ENCODE data around the gene TCERG1L.
"Not testable (repeated sequence)": the region's sequence is repeated elsewhere in the genome, so short reads cannot be mapped to it uniquely, and the experiment has no call there.

TCERG1L gene

DNA sequence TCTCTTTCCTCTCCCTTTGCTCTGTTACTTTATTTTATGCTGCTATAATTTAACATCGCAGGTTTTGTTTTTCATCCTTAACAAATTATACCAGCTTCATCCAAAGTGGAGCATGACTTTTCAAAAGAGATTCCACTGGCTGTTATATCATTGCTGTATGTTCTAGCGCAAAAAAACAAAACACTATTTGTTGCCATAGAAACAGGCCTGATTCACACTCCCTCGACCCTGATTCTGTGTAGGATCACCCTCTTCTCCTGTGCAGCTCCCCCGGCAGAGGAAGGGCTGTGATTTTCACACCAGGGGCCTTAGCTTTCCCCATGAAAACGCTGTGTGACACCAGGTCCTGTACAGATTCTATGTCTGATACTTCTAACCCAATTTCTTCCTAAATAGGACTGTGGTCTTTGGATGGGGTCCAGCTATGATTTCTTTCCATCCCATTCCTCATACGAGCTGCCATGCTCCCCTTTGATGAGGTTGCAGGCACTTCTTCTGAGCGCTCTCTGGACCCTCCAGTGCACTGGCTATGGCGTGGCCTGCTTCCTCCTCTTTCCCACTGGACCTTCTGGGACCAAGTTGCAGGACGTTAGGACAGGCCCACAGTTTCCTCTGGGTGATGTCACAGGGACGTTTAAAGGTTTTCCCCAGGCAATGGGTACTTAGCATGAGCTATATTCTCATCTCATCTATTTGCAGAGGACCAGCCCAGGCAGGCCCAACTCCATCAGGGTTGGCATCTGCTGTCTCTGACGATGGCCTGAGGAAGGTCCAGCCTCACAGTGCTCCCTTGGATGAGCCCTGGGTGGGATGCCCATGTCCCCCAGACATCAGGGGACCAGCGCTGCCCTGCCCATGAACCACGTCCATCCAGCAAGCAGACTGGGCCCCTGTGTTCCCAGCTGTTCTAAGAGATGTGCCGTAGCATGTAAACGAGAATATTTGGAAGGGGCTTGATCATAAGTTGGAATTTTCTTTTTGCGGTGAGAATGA is 210.8 kb downstream of the TCERG1L start:
- H3K27ac ChIP-seq (ENCODE audit: low read depth, low read length); H3K36me3 ChIP-seq (ENCODE audit: control insufficient read depth, insufficient read depth, low read length): not testable (repeated sequence)

GRCh38 chr10:131099028-131099726 is 212.3 kb downstream of the TCERG1L start:
- H3K4me1 ChIP-seq (ENCODE audit: control insufficient read depth, insufficient read depth, low read length) = no peaks in the 10 kb centered on the region

More for the DNA sequence above, 210.8 kb downstream of the TCERG1L start:
- H3K4me1 ChIP-seq (ENCODE audit: control insufficient read depth, insufficient read depth, low read length); H3K4me3 ChIP-seq (ENCODE audit: low read length); H3K9ac ChIP-seq (ENCODE audit: low read length); H3K27me3 ChIP-seq (ENCODE audit: control insufficient read depth, insufficient read depth, low read length): not testable (repeated sequence)

GRCh38 chr10:131098416-131098952 is 213.0 kb downstream of the TCERG1L start:
- Histone ChIP-seq H3K27ac (ENCODE audit: low read depth, low read length) (no peak overlapping the region), H3K27me3 (ENCODE audit: control insufficient read depth, insufficient read depth, low read length) (no peaks in the 10 kb centered on the region), H3K9ac (ENCODE audit: low read length) (no peak overlapping the region), H3K4me3 (ENCODE audit: low read length) (no peak overlapping the region), H3K4me1 (ENCODE audit: control insufficient read depth, insufficient read depth, low read length) (no peaks in the 10 kb centered on the region), H3K36me3 (ENCODE audit: control insufficient read depth, insufficient read depth, low read length) (no peaks in the 10 kb centered on the region)

More at GRCh38 chr10:131099028-131099726, 212.3 kb downstream of the TCERG1L start:
- Histone ChIP-seq H3K27me3 (ENCODE audit: control insufficient read depth, insufficient read depth, low read length) (no peaks in the 10 kb centered on the region), H3K4me3 (ENCODE audit: low read length) (no peak overlapping the region), H3K9ac (ENCODE audit: low read length) (no peak overlapping the region), H3K36me3 (ENCODE audit: control insufficient read depth, insufficient read depth, low read length) (no peaks in the 10 kb centered on the region), H3K27ac (ENCODE audit: low read depth, low read length) (no peak overlapping the region)

GRCh38 chr10:131096031-131096430 is 215.5 kb downstream of the TCERG1L start:
- no peaks in the 10 kb centered on the region for H3K4me1 ChIP-seq (ENCODE audit: control insufficient read depth, insufficient read depth, low read length)
- no peaks in the 10 kb centered on the region for H3K36me3 ChIP-seq (ENCODE audit: control insufficient read depth, insufficient read depth, low read length)
- no peak overlapping the region for H3K4me3 ChIP-seq (ENCODE audit: low read length)
- H3K27ac ChIP-seq (ENCODE audit: low read depth, low read length) = no peak overlapping the region
- no peaks in the 10 kb centered on the region for H3K27me3 ChIP-seq (ENCODE audit: control insufficient read depth, insufficient read depth, low read length)
- H3K9ac ChIP-seq (ENCODE audit: low read length) = no peak overlapping the region

GRCh38 chr10:131095313-131095580 is 216.3 kb downstream of the TCERG1L start:
- Histone ChIP-seq H3K27me3 (ENCODE audit: control insufficient read depth, insufficient read depth, low read length) (no peaks in the 10 kb centered on the region), H3K4me3 (ENCODE audit: low read length) (no peak overlapping the region), H3K4me1 (ENCODE audit: control insufficient read depth, insufficient read depth, low read length) (no peaks in the 10 kb centered on the region), H3K27ac (ENCODE audit: low read depth, low read length) (no peak overlapping the region), H3K36me3 (ENCODE audit: control insufficient read depth, insufficient read depth, low read length) (no peaks in the 10 kb centered on the region), H3K9ac (ENCODE audit: low read length) (no peak overlapping the region)

GRCh38 chr10:131094527-131095312 is 216.8 kb downstream of the TCERG1L start:
- no peaks in the 10 kb centered on the region for H3K36me3 ChIP-seq (ENCODE audit: control insufficient read depth, insufficient read depth, low read length)
- no peaks in the 10 kb centered on the region for H3K4me1 ChIP-seq (ENCODE audit: control insufficient read depth, insufficient read depth, low read length)
- H3K4me3 ChIP-seq (ENCODE audit: low read length) = no peak overlapping the region
- no peak overlapping the region for H3K27ac ChIP-seq (ENCODE audit: low read depth, low read length)
- no peak overlapping the region for H3K9ac ChIP-seq (ENCODE audit: low read length)
- H3K27me3 ChIP-seq (ENCODE audit: control insufficient read depth, insufficient read depth, low read length) = no peaks in the 10 kb centered on the region

GRCh38 chr10:131093795-131094366 is 217.6 kb downstream of the TCERG1L start:
- Histone ChIP-seq H3K9ac (ENCODE audit: low read length) (no peak overlapping the region), H3K27ac (ENCODE audit: low read depth, low read length) (no peak overlapping the region), H3K4me3 (ENCODE audit: low read length) (no peak overlapping the region), H3K36me3 (ENCODE audit: control insufficient read depth, insufficient read depth, low read length) (no peaks in the 10 kb centered on the region), H3K4me1 (ENCODE audit: control insufficient read depth, insufficient read depth, low read length) (no peaks in the 10 kb centered on the region), H3K27me3 (ENCODE audit: control insufficient read depth, insufficient read depth, low read length) (no peaks in the 10 kb centered on the region)

DNA sequence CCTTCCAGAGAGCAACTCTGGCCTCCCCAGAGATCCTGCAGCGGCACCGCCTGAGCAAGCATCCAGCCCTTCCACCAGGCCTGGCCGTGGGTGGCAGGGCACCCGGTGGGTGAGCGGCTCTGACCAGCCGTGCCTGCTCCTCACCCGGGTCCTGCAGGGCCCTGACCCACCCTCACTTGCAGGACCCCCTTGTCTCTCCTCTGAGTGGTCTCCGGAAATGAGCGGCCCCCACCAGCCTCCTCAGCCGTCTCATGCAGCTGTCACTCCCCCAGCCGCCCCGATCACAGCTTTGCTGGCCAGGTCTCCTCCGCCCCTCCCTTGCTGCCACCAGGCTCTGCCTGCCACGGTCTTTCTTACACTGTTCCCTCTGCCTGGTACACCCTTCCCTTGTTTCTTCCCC is 218.2 kb downstream of the TCERG1L start:
- H3K9ac ChIP-seq (ENCODE audit: low read length) = no peak overlapping the region
- H3K27me3 ChIP-seq (ENCODE audit: control insufficient read depth, insufficient read depth, low read length) = no peaks in the 10 kb centered on the region
- no peaks in the 10 kb centered on the region for H3K36me3 ChIP-seq (ENCODE audit: control insufficient read depth, insufficient read depth, low read length)
- H3K4me3 ChIP-seq (ENCODE audit: low read length) = no peak overlapping the region
- no peaks in the 10 kb centered on the region for H3K4me1 ChIP-seq (ENCODE audit: control insufficient read depth, insufficient read depth, low read length)
- no peak overlapping the region for H3K27ac ChIP-seq (ENCODE audit: low read depth, low read length)

DNA sequence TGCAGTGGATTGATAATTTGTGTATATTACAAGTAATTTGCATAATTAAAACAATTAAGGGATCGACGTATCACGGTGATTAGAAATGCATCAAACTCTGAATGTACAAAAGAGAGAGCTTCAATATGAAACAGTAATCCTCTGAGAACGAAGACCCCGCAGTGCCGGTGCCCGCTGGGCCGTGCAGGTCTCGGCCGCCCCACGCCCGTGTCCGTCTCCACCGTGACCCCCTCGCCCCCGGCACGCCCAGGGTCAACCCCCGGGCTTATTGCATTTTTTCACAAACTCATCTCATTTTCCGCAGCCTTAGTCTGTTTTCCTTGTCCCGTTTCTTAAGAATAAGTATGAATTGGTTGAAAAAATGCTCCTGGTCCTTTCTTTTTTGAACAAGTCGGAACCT is 218.6 kb downstream of the TCERG1L start:
- H3K27ac ChIP-seq (ENCODE audit: low read depth, low read length) = no peak overlapping the region
- no peaks in the 10 kb centered on the region for H3K27me3 ChIP-seq (ENCODE audit: control insufficient read depth, insufficient read depth, low read length)
- no peaks in the 10 kb centered on the region for H3K36me3 ChIP-seq (ENCODE audit: control insufficient read depth, insufficient read depth, low read length)
- no peak overlapping the region for H3K4me3 ChIP-seq (ENCODE audit: low read length)
- H3K4me1 ChIP-seq (ENCODE audit: control insufficient read depth, insufficient read depth, low read length) = no peaks in the 10 kb centered on the region
- H3K9ac ChIP-seq (ENCODE audit: low read length) = no peak overlapping the region

GRCh38 chr10:131092386-131092785 is 219.1 kb downstream of the TCERG1L start:
- Histone ChIP-seq H3K27ac (ENCODE audit: low read depth, low read length) (no peak overlapping the region), H3K4me1 (ENCODE audit: control insufficient read depth, insufficient read depth, low read length) (no peaks in the 10 kb centered on the region), H3K27me3 (ENCODE audit: control insufficient read depth, insufficient read depth, low read length) (no peaks in the 10 kb centered on the region), H3K4me3 (ENCODE audit: low read length) (no peak overlapping the region), H3K9ac (ENCODE audit: low read length) (no peak overlapping the region), H3K36me3 (ENCODE audit: control insufficient read depth, insufficient read depth, low read length) (no peaks in the 10 kb centered on the region)

- H3K9ac ChIP-seq (ENCODE audit: low read length) = no peak overlapping the region
- H3K36me3 ChIP-seq (ENCODE audit: control insufficient read depth, insufficient read depth, low read length) = no peaks in the 10 kb centered on the region
- H3K4me1 ChIP-seq (ENCODE audit: control insufficient read depth, insufficient read depth, low read length) = no peaks in the 10 kb centered on the region
- H3K27ac ChIP-seq (ENCODE audit: low read depth, low read length) = no peak overlapping the region
- no peak overlapping the region for H3K4me3 ChIP-seq (ENCODE audit: low read length)
- no peaks in the 10 kb centered on the region for H3K27me3 ChIP-seq (ENCODE audit: control insufficient read depth, insufficient read depth, low read length)
These were observed 219.8 kb downstream of the TCERG1L start for GRCh38 chr10:131091682-131092081.

All from rectal smooth muscle tissue (tissue), 1 donor.